Effector CD8-positive, alpha-beta T cell (primary cell): ENCODE data around the gene PDE4D.

Source experiments
- DNase-seq: peaks from one replicate; lab custom pipeline; 2025; lab: John Stamatoyannopoulos, UW

PDE4D gene

GRCh38 chr5:59209758-59210359, 683.7 kb downstream of the PDE4D start:
- no peak for DNase-seq

- no peak for DNase-seq
Observed at GRCh38 chr5:59208474-59208873, 685.1 kb downstream of the PDE4D start.

GRCh38 chr5:59207401-59207800, 686.1 kb downstream of the PDE4D start:
- no peak for DNase-seq

DNA sequence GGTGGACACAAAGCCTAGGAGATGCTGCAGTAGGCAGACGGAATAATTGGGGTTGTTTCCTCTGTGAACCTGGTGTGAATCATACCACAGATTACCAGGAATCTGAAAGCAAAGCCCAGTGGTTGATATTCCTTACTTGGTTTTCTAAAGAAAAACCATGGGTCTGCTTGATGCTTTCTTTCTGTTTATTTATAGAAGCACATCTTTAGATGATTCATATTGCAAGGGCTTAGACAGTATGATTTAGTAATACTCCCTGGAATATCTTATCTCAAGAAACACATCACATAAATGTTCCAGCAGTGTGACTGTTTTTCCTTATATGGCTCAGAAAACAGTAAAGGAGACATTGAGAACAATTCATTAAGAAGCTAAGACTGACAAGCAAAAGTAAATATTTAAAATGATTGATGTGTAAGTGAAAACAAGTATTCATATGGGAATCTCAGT, 687.4 kb downstream of the PDE4D start:
- DNase-seq, result no peak

GRCh38 chr5:59204114-59204897, 689.2 kb downstream of the PDE4D start:
- no peak for DNase-seq

DNA sequence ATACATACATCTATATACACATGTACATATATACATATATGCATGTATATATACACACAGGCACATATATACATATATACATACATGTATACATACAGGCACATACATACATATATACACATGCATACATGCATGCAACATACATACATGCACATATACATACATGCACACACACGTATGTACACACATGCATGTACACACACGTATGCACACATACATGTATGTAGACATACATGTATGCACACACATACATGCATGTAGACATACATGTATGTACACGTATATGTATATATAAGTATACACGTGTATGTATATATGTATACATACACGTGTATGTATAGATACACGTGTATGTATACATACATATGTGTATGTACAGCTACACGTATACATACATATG, 693.7 kb downstream of the PDE4D start:
- DNase-seq, result no peak

GRCh38 chr5:59198832-59199231, 694.7 kb downstream of the PDE4D start:
- no peak for DNase-seq

- DNase-seq, result no peak
Observed at GRCh38 chr5:59198365-59198764, 695.2 kb downstream of the PDE4D start.

DNA sequence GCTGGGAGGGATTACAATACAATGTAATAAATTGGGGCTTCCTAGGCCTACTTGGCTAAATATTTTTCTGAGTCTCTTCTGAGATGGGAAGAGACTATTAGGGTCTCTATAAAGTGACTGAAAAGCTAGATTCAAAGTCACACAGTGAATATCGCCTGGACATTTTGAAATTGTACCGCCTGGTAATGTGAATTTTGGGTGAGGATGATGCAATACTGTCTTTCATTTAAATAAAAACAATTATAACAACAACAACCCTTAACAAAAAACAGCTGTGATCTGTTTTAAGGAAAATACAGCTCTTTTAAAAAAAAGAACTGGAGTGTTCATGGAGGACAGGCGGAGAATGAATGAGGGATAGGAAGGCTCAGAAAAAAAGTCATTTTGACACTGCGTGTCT, 695.6 kb downstream of the PDE4D start:
- DNase-seq, result no peak

DNA sequence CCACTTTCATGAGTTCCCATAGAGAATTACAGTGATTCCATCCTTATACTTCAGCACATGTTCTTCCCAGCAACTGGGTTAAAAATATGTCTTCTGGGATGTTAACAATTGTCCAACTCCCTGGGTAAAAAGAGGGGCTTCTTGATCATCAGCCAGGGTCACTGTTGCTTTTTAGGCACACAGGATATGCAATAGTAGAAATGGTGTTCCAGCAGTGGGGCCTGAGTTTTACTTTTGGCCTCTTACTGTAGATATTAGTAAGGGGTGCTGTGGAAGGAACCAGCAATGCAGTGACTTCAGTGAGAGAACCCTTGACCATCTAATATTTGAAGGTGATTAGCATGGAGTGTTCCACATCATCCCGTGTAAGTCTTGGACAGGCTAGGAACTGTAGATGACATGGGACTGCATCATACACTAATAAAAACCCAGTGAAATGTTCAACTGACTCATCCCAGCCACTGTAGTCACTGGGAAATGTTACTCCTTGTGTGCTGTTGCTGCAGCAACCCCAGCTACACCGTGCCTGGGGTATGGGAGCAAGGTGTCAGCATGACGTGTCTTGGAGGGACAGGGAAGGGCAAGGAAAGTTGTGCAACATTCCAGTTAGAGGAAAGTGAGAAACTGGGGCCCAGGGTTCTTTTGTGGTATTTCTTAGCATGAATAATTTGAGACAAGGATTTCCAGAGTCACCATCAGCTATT, 699.8 kb downstream of the PDE4D start:
- DNase-seq, result no peak

- no peak for DNase-seq
Observed at GRCh38 chr5:59190746-59191145, 702.8 kb downstream of the PDE4D start.

- no peak for DNase-seq
Observed at GRCh38 chr5:59189472-59190244, 703.9 kb downstream of the PDE4D start.

- DNase-seq, result peak; percentile 39
Observed at GRCh38 chr5:59188419-59189225, 704.9 kb downstream of the PDE4D start.

GRCh38 chr5:59187857-59188256, 705.7 kb downstream of the PDE4D start:
- no peak for DNase-seq

GRCh38 chr5:59186623-59187022, 706.9 kb downstream of the PDE4D start:
- DNase-seq, result no peak

- DNase-seq, result no peak
Observed at GRCh38 chr5:59185757-59186385, 707.7 kb downstream of the PDE4D start.

GRCh38 chr5:59184769-59185168, 708.8 kb downstream of the PDE4D start:
- no peak for DNase-seq

- DNase-seq, result no peak
Observed at GRCh38 chr5:59182760-59183159, 710.8 kb downstream of the PDE4D start.

GRCh38 chr5:59180515-59180914, 713.0 kb downstream of the PDE4D start:
- no peak for DNase-seq

- no peak for DNase-seq
Observed at GRCh38 chr5:59179704-59180103, 713.8 kb downstream of the PDE4D start.

GRCh38 chr5:59178482-59178881, 715.0 kb downstream of the PDE4D start:
- no peak for DNase-seq
